ENCODE data around the gene DBF4. TPM values are rescaled to one million over a fixed set of nuclear protein-coding genes. Genes with fewer than 3 reads are reported as not detected.
"Not testable (repeated sequence)": the region's sequence is repeated elsewhere in the genome, so short reads cannot be mapped to it uniquely, and the experiment has no call there.

Gene DBF4
- total RNA-seq, 1 experiment from 2014 or later: 37.5 TPM

- no peak for ATAC-seq
- H3K9ac ChIP-seq (ENCODE audit: low read length): no peak overlapping the region
- no TSS peak for BruUV-seq (replicated peaks)
- peaks cover 47% of the 10 kb centered on the region for H3K36me3 ChIP-seq (ENCODE audit: low read depth, low read length)
- no peaks in the 10 kb centered on the region for H3K4me1 ChIP-seq (ENCODE audit: insufficient read depth, low read length)
- H3K9me3 ChIP-seq (ENCODE audit: low read length): no peaks in the 10 kb centered on the region
- H3K27ac ChIP-seq (ENCODE audit: low read length): no peak overlapping the region
- intact Hi-C loops (cut with micrococcal nuclease): no loop called here
- no peaks in the 10 kb centered on the region for H3F3A ChIP-seq (ENCODE audit: low read length, unreplicated experiment)
- peaks cover 26% of the 10 kb centered on the region for H3K79me2 ChIP-seq (ENCODE audit: low read length)
- H4K20me1 ChIP-seq (ENCODE audit: low read length): 0 out of 2 replicates have a peak, but pooled peaks cover 6% of the 10 kb centered on the region
- H3K9me2 ChIP-seq (replicated peaks; ENCODE audit: low read length): no peaks in the 10 kb centered on the region
- CTCF ChIA-PET: no interaction called here
- no peak overlapping the region for H3K4me2 ChIP-seq (ENCODE audit: low read length)
- no peak overlapping the region for H3K4me3 ChIP-seq (ENCODE audit: low read length)
- H3K27me3 ChIP-seq (ENCODE audit: low read length): no peaks in the 10 kb centered on the region
- TF ChIP-seq EZH2 (IDR thresholded peaks at IDR 0.05; ENCODE audit: low read length, unreplicated experiment) (no peak), EZH2phosphoT487 (IDR thresholded peaks at IDR 0.05; ENCODE audit: borderline replicate concordance, low read length) (no peak), CTCF (conservative IDR thresholded peaks at IDR 0.05; ENCODE audit: low read depth, low read length) (no peak)
- H2AFZ ChIP-seq (ENCODE audit: low read length): no peak overlapping the region
- DNase-seq: no peak
- POLR2A ChIA-PET (ENCODE audit: unreplicated experiment): no interaction called here
Observed at GRCh38 chr7:87895363-87895762, 19.1 kb downstream of the DBF4 start.

- H3K9me3 ChIP-seq (ENCODE audit: low read length): no peaks in the 10 kb centered on the region
- no peaks in the 10 kb centered on the region for H3K27me3 ChIP-seq (ENCODE audit: low read length)
- H3K79me2 ChIP-seq (ENCODE audit: low read length): peaks cover 6% of the 10 kb centered on the region; the same call in 1 of the 2 replicates
- no peak overlapping the region for H2AFZ ChIP-seq (ENCODE audit: low read length)
- TF ChIP-seq CTCF (conservative IDR thresholded peaks at IDR 0.05; ENCODE audit: low read depth, low read length): no peak
- no peak for TF ChIP-seq EZH2phosphoT487 (IDR thresholded peaks at IDR 0.05; ENCODE audit: borderline replicate concordance, low read length)
- no peak for TF ChIP-seq EZH2 (IDR thresholded peaks at IDR 0.05; ENCODE audit: low read length, unreplicated experiment)
- no TSS peak for BruUV-seq (replicated peaks)
- H4K20me1 ChIP-seq (ENCODE audit: low read length): no peaks in the 10 kb centered on the region
- H3K27ac ChIP-seq (ENCODE audit: low read length): no peak overlapping the region
- ATAC-seq (no peak), DNase-seq (no peak)
- CTCF ChIA-PET: no interaction called here
- intact Hi-C loops (cut with micrococcal nuclease): no loop called here
- H3K4me1 ChIP-seq (ENCODE audit: insufficient read depth, low read length): no peaks in the 10 kb centered on the region
- POLR2A ChIA-PET (ENCODE audit: unreplicated experiment): no interaction called here
- no peak overlapping the region for H3K4me2 ChIP-seq (ENCODE audit: low read length)
- no peak overlapping the region for H3K9ac ChIP-seq (ENCODE audit: low read length)
- no peaks in the 10 kb centered on the region for H3K9me2 ChIP-seq (replicated peaks; ENCODE audit: low read length)
- peaks cover 59% of the 10 kb centered on the region for H3K36me3 ChIP-seq (ENCODE audit: low read depth, low read length)
- H3F3A ChIP-seq (ENCODE audit: low read length, unreplicated experiment): no peaks in the 10 kb centered on the region
- no peak overlapping the region for H3K4me3 ChIP-seq (ENCODE audit: low read length)
Observed at GRCh38 chr7:87899255-87899654, 23.0 kb downstream of the DBF4 start.

- CTCF ChIA-PET: interaction anchor here (0.6 kb wide), 1 partner anchor 1082 kb away, joined by 3 read pairs; no protein-coding TSS in a partner anchor
- H3K4me2 ChIP-seq (ENCODE audit: low read length); H3K27ac ChIP-seq (ENCODE audit: low read length); H2AFZ ChIP-seq (ENCODE audit: low read length); ATAC-seq; H3K4me1 ChIP-seq (ENCODE audit: insufficient read depth, low read length); H4K20me1 ChIP-seq (ENCODE audit: low read length); H3F3A ChIP-seq (ENCODE audit: low read length, unreplicated experiment); DNase-seq; H3K79me2 ChIP-seq (ENCODE audit: low read length); H3K27me3 ChIP-seq (ENCODE audit: low read length); H3K9me2 ChIP-seq (replicated peaks; ENCODE audit: low read length); H3K9ac ChIP-seq (ENCODE audit: low read length); H3K4me3 ChIP-seq (ENCODE audit: low read length); POLR2A ChIA-PET (ENCODE audit: unreplicated experiment); H3K9me3 ChIP-seq (ENCODE audit: low read length); BruUV-seq (replicated peaks): not testable (repeated sequence)
- H3K36me3 ChIP-seq (ENCODE audit: low read depth, low read length): peaks cover 21% of the 10 kb centered on the region; the same call in 1 of the 2 replicates
- intact Hi-C loops (cut with micrococcal nuclease): loop anchor here (5.0 kb wide), 1 partner anchor 205 kb away; no protein-coding TSS in a partner anchor
Observed at GRCh38 chr7:87907136-87907906, 31.0 kb downstream of the DBF4 start.

- H3K4me2 ChIP-seq (ENCODE audit: low read length); H3K4me1 ChIP-seq (ENCODE audit: insufficient read depth, low read length); H3K9me2 ChIP-seq (replicated peaks; ENCODE audit: low read length); H3K9me3 ChIP-seq (ENCODE audit: low read length); CTCF ChIA-PET; H2AFZ ChIP-seq (ENCODE audit: low read length); H3F3A ChIP-seq (ENCODE audit: low read length, unreplicated experiment); H3K27ac ChIP-seq (ENCODE audit: low read length); H3K79me2 ChIP-seq (ENCODE audit: low read length); DNase-seq; BruUV-seq (replicated peaks); H3K4me3 ChIP-seq (ENCODE audit: low read length); POLR2A ChIA-PET (ENCODE audit: unreplicated experiment); H3K9ac ChIP-seq (ENCODE audit: low read length); ATAC-seq; H4K20me1 ChIP-seq (ENCODE audit: low read length); H3K27me3 ChIP-seq (ENCODE audit: low read length): not testable (repeated sequence)
- peaks cover 15% of the 10 kb centered on the region; the same call in 1 of the 2 replicates for H3K36me3 ChIP-seq (ENCODE audit: low read depth, low read length)
- intact Hi-C loops (cut with micrococcal nuclease): loop anchor here (5.0 kb wide), 1 partner anchor 203 kb away; no protein-coding TSS in a partner anchor
Observed at GRCh38 chr7:87908814-87909213, 32.5 kb downstream of the DBF4 start.

All from PC-3 (cell line).